ENCODE data around the gene LRRC23. TPM values are rescaled to one million over a fixed set of nuclear protein-coding genes. Genes with fewer than 3 reads are reported as not detected.

LRRC23 gene
- 10 to 100 TPM in 3 of 4 donors, 1 to 10 TPM in 1; 8.8 to 16.6 (median 13.6) TPM for total RNA-seq

- ATAC-seq = peak; percentile 98
- Histone ChIP-seq H3K27me3 (no peaks in the 10 kb centered on the region), H3K4me3 (peak within 1 kb of the TSS; percentile 73 to 89), H3K27ac (peak within 1 kb of the TSS; percentile 48 to 88 (median 80)), H3K4me1 (peaks cover 0 to 16% (median 3%) of the 10 kb centered on the region in 3 donors), H3K36me3 (peaks cover 0 to 24% of the 10 kb centered on the region in 2 donors), H3K9me3 (no peaks in the 10 kb centered on the region)
- 6 to 10% methylated on average over 16 to 24 of the region's 34 CpGs for WGBS, 2 donors (ENCODE audit: low coverage in 1 of 2)
- TF ChIP-seq POLR2AphosphoS5 (IDR thresholded peaks at IDR 0.05) (peak; percentile 63), POLR2A (IDR thresholded peaks at IDR 0.05) (peak; percentile 21 to 47), CTCF (IDR thresholded peaks at IDR 0.05) (no peak)
Observed at GRCh38 chr12:6904280-6905276, at the start of gene LRRC23. LRRC23 (plus strand) TSS chr12:6904822; CDS start chr12:6905634, 812 bp downstream.

GRCh38 chr12:6855322-6855721 is 49.3 kb upstream of the LRRC23 start:
- no peaks in the 10 kb centered on the region for H3K27me3 ChIP-seq
- TF ChIP-seq POLR2A (IDR thresholded peaks at IDR 0.05) = no peak
- TF ChIP-seq EP300 (IDR thresholded peaks at IDR 0.05) = no peak
- no peak for TF ChIP-seq CTCF (IDR thresholded peaks at IDR 0.05)
- TF ChIP-seq POLR2AphosphoS5 (IDR thresholded peaks at IDR 0.05) = no peak
- WGBS, 2 donors (ENCODE audit: low coverage in 1 of 2) = 82 to 94% methylated on average over 2 to 11 of the region's 14 CpGs
- H3K4me1 ChIP-seq = peaks cover 0 to 34% (median 10%) of the 10 kb centered on the region in 3 donors
- H3K4me3 ChIP-seq = no peak overlapping the region
- H3K36me3 ChIP-seq = peaks cover 0 to 53% of the 10 kb centered on the region in 2 donors
- no peaks in the 10 kb centered on the region for H3K9me3 ChIP-seq
- no peak overlapping the region for H3K27ac ChIP-seq
- ATAC-seq = no peak

GRCh38 chr12:6858799-6859198 is 45.8 kb upstream of the LRRC23 start:
- Histone ChIP-seq H3K27ac (no peak overlapping the region), H3K4me3 (no peak overlapping the region), H3K9me3 (no peaks in the 10 kb centered on the region), H3K4me1 (peaks cover 0 to 14% (median 0%) of the 10 kb centered on the region in 3 donors), H3K27me3 (no peaks in the 10 kb centered on the region), H3K36me3 (peaks cover 0 to 88% of the 10 kb centered on the region in 2 donors)
- 88% methylated on average over 1 of the region's 2 CpGs; no CpG with 5 or more reads in 1 of the 2 donors for WGBS, 2 donors (ENCODE audit: low coverage in 1 of 2)
- TF ChIP-seq CTCF (IDR thresholded peaks at IDR 0.05) = no peak
- TF ChIP-seq EP300 (IDR thresholded peaks at IDR 0.05) = no peak
- no peak for TF ChIP-seq POLR2A (IDR thresholded peaks at IDR 0.05)
- TF ChIP-seq POLR2AphosphoS5 (IDR thresholded peaks at IDR 0.05) = no peak
- ATAC-seq = no peak

- ATAC-seq = no peak
- H3K9me3 ChIP-seq = no peaks in the 10 kb centered on the region
Observed at GRCh38 chr12:6860116-6860515, 44.5 kb upstream of the LRRC23 start.

More at GRCh38 chr12:6860116-6860515, 44.5 kb upstream of the LRRC23 start:
- no peak overlapping the region for H3K27ac ChIP-seq
- no peak for TF ChIP-seq POLR2AphosphoS5 (IDR thresholded peaks at IDR 0.05)
- no peak for TF ChIP-seq POLR2A (IDR thresholded peaks at IDR 0.05)
- no peak for TF ChIP-seq EP300 (IDR thresholded peaks at IDR 0.05)
- no peak for TF ChIP-seq CTCF (IDR thresholded peaks at IDR 0.05)
- WGBS, 2 donors (ENCODE audit: low coverage in 1 of 2) = 88% methylated on average over 6 of the region's 9 CpGs; no CpG with 5 or more reads in 1 of the 2 donors
- peaks cover 0 to under 1% (median 0%) of the 10 kb centered on the region in 3 donors for H3K4me1 ChIP-seq
- peaks cover 0 to 100% of the 10 kb centered on the region in 2 donors for H3K36me3 ChIP-seq
- no peaks in the 10 kb centered on the region for H3K27me3 ChIP-seq
- H3K4me3 ChIP-seq = no peak overlapping the region
